GM21717 (cell line): ENCODE results near the gene ACTL7A.
"Not testable (repeated sequence)": the region's sequence is repeated elsewhere in the genome, so short reads cannot be mapped to it uniquely, and the experiment has no call there.

ENCODE experiments used
- ATAC-seq: cut with Tn5 transposase; IDR thresholded peaks from one replicate; pipeline ENCODE4 v1.9.1; 2021; ENCODE audit warnings: mild to moderate bottlenecking, moderate library complexity; ENCODE audit not compliant: unreplicated experiment

The ACTL7A gene

DNA sequence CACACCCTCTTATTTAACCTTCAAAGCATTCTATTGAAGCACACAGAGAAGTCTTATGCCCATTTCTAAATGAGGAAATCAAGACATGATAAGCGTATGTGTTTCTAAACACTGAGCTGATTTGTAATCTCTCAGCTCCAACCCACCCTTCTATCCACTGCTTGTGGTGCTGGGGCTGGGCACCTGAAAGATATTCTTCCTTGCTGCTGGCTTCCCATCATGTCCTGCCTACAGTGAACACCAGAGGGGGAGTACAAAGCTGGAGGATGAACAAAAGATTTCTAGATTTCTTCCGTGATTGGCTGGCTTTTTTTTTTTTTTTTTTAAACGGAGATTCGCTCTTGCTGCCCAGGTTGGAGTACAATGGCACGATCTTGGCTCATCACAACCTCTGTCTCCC, 14.4 kb downstream of the ACTL7A start:
- ATAC-seq, result no peak

DNA sequence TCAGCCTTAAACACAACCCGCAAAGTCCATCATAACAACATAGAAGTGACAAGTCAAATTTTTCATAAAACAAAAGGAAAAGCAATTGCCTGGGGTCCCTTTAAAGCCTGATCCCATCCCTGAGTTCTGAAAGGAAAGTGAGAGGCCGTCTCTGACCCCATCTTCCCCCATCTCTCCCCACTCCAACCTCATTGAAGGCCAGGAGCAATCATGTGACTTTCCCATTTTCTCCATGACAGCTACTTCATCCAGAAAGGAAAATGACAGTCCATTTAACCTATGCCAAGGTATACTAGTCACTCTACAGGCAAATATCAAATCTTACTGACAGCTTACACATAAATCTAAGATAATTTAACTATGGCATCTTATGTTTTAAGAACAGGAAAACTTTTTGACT, 15.5 kb downstream of the ACTL7A start:
- no peak for ATAC-seq

DNA sequence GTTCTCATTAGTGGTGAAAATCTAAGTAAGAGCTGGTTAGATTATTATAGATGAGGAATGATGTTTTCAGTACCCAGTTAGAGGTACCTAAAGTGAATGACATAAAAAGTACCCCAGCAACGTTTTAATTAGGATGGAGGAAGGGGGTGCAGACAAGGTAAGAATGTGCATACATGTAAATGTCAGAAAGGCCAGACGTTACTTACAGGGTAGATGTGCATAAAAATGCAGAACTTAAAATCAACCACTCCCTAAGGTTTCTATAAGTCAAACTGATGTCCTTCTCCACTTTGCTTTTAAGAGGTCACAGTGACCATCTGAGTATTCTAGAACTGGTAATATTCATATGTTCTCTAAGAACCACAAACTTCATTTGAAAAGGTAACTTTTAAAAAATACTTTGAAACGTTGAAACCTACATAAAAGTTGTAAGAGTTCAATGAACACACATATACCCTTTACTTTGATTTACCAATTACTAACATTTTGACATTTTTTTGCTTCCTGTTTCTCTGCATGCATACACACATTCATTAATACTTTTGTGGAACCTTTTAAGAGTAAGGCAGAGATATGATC, 18.8 kb downstream of the ACTL7A start:
- no peak for ATAC-seq

DNA sequence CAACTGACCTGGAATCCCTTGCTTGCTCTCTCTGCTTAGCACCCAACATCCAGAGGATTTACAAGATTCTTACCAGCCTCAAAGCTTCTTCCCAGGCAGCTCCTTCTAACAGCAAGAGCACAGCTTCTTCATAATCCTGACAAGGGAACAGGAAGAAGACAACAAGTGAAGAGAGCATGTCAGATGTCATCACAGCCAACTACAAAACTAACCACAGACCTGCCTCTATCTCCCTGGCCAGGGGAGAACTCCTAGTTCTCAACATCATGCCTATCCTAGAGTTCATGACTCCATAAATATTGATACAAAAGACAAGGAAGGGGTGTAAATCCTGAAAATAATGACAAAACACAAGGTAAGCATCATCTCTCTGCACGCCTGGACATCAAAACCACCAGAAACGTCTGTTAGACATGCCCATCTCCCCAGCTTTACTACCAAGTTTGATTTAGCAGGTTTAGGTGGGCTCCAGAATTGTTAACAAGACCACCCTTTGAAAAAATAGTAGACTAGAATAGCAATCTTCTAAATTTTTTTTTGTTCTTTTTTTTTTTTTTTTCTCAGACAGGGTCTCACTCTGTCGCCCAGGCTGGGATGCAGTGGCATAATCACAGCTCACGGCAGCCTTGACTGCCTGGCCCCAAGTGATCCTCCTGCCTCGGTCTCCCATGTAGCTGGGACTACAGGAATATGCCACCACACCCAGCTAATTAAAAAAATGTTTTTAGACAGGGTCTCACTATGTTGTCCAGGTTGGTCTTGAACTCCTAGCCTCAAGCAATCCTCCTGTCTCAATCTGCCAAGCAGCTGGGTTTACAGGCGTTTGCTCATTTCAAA, 20.2 kb downstream of the ACTL7A start:
- ATAC-seq, result no peak

DNA sequence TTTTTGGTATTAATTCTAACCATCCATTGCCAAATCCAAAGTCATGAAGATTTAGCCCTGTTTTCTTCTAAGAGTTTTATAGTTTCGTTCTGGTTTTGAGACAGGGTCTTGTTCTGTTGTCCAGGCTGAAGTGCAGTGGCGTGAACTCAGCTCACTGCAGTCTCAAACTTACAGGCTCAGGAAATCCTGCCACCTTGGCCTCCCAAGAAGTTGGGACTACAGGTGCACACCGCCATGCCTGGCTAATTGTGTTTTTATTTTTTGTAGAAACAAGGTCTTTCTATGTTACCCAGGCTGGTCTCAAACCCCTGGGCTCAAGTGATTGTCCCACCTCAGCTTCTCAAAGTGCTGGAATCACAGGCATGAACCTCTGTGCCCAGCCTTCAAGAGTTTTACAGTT, 21.0 kb downstream of the ACTL7A start:
- ATAC-seq, result no peak

DNA sequence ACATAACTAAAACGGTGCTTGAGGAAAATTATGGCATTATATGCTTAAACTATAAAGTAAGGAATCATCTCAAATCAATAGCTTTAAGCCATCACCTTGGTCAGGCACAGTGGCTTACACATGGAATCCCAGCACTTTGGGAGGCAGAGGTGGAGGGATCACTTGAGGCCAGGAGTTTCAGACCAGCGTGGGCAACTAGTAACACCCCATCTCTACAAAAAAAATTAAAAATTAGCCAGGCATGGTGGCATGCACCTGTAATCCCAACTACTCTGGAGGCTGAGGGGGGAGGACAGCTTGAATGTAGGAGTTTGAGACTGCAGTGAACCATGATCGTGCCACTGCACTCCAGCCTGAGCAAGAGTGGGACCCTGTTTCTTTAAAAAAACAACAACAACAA, 22.6 kb downstream of the ACTL7A start:
- no peak for ATAC-seq

DNA sequence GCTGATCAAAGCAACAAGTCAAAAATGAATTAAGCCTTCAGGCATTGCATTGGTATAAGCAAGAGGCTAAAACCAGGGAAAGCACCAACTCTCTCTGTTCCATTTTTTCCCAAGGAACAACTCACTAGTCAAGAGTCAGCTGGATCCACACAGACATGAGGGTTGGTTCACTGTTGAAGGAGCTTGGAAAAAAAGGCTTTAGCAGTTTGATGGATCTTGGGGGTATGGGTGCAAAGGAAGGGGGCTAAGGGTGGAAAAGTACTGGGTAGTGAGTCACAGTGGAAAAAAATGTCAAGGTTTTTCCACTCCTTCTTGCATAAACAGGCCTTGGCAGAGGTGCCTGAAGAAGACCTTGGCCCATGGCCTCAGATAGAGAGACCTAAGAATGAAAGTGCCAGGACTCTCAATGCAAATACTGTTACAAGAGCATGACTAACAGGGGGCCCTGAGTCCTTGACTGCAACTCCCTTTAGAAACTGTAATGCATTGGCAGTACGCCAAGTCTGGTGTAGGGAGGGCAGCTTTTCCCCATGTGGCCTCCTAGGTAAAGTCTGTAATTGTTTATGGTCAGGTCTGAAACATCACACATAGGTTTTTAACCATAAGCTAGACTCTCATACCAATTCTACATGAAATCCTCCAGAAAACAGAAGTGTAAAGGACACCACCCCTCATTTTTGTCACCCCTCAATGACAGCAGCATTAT, 23.7 kb downstream of the ACTL7A start:
- peak; percentile 100 for ATAC-seq

DNA sequence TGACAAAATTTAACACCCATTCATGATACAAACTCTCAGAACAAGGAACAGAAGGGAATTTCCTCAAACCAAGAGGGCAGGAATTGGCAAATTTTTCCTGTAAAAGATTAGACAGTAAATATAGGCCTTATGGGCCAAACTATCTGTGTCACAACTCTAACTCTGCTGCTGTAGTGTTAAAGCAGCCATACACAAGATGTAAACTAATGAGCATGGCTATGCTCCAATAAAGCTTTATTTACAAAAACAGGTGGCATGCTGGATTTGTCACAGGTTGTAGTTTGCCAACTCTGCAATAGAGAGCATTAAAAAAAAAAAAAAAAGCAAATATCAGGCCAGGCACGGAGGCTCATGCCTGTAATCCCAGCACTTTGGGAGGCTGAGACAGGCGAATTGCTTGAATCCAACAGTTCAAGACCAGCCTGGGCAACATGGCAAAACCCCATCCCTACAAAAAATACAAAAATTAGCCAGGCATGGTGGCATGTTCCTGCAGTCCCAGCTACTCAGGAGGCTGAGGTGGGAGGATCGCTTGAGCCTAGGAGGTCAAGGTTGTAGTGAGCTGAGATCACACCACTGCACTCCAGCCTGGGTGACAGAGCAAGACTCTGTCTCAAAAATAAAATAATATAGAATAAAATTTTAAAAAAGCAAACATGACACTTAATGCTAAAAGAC, 24.7 kb downstream of the ACTL7A start:
- ATAC-seq, result not testable (repeated sequence)

DNA sequence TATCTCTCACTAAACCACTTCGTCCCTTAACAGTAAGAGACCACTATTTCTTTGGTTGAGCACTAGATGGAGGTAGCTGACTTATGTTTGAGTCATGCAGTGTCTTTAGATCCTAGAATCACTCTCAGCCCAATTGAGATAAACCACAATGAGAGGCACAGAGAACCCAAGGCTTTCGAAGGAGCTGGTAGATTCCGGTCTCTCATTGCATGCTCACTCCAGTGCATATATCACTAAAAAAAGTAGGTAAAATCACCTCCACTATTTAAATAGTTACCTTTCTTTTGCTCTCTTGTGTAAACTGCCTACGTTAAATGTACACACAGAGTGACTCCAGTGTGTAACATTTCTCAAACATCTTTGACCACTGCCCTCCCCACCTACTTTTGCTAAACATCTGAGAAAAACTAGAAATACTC, 27.6 kb downstream of the ACTL7A start:
- ATAC-seq, result no peak

DNA sequence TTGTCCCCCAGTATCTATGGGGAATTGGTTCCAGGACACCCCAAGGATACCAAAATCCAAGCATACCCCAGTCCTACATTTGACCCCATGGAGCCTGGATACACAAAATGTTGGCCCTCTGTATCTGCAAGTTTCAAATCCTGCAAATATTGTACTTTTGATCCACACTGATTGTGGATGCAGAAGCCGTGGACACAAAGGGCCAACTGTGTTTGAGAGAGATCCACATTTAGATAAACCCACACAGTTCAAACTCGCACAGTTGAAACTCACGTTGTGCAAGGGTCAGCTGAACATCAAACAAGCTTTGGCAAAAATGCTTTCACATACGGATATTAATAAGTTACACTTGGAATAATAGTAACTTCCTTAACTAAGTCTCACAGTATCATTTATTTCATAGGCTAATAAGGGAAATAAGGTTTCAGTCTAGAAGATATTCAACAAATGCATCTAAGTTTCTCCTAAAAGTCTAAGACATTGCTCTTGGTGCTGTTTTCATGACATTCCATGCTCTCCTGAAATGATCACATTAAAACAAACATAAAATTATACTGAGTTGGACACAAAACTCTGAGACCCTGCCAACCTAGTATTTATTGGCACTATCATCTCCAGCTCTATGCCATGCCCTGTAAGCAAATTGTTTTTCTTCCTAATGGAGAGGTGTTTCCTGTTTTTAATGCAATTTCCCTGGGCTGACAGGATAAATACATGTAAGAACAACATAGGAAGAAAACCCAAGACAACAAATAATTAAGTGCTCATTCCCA, 32.3 kb downstream of the ACTL7A start:
- no peak for ATAC-seq

DNA sequence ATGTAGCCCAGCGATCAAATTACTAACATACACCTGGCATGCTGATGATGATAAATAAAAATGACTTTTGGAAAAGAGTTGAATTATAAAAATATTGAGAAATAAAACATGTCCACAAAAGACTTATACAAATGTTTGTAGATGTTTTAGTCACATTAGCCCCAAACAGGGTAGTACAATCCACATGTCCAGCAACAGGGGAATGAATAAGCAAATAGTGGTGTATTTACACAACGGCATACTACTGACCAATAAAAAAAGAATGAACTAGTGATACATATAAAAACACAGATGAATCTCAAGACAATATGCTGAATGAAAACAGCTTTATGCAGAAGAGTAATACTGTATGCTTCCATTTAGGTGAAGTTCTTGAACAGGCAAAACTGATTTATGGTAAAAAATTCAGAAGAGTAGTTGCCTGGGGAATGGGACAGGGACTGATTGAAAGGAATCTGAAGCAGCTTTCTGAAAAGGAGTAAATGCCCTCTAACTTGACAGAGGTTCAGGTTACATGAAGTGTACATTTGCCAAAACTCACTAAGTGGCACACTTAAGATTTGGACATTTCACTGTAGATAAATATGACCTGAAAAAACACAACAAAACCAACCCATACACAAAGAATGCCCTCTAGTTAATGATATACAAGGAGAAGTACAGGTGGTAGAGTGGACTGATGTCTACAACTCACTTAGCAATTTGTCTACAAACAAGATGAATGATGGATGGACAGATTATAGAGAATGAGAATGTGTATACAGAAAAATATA, 35.4 kb downstream of the ACTL7A start:
- no peak for ATAC-seq

DNA sequence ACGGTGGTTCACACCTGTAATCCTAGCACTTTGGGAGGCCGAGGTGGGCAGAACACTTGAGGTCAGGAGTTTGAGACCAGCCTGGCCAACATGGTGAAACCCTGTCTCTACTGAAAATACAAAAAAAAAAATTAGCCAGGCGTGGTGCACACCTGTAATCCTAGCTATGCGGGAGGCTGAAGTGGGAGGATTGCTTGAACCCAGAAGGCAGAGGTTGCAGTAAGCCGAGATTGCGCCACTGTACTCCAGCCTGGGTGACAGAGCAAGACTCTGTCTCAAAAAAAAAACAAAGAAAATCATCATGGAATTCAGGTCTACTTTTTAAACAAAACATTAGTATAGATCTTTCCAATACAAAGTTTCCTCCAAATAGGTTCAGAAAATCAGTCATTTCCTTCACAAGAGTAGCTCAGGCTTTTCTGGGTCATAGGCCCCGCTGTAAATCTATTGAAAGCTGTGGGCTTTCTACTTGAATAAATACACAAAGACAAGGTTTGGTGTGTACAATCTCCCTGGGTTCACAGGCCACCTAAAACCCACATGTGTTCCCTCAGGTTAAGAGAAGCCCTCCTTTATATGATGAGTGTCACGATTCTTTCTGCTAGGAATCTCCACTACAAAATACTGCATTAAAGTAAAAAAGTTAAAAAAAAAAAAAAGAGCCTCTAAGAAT, 37.1 kb downstream of the ACTL7A start:
- ATAC-seq, result not testable (repeated sequence)

DNA sequence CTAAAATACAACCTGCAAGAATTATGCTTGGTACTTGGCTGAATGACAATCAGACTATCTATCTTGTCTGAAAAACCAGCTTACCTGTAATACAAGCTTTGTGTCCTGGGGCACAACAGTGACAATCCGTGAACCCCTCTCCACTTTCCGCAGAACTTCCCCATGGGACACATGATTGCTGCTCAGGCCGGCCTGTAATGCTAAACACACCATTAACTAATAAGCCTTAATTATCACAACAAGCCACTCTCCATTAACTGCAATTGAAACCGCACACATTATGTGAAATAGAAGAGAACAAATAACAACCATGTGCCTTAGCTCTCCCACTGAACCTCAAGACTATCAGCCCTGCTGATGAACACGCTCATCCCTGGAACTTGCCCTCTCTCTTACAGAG, 38.1 kb downstream of the ACTL7A start:
- no peak for ATAC-seq

DNA sequence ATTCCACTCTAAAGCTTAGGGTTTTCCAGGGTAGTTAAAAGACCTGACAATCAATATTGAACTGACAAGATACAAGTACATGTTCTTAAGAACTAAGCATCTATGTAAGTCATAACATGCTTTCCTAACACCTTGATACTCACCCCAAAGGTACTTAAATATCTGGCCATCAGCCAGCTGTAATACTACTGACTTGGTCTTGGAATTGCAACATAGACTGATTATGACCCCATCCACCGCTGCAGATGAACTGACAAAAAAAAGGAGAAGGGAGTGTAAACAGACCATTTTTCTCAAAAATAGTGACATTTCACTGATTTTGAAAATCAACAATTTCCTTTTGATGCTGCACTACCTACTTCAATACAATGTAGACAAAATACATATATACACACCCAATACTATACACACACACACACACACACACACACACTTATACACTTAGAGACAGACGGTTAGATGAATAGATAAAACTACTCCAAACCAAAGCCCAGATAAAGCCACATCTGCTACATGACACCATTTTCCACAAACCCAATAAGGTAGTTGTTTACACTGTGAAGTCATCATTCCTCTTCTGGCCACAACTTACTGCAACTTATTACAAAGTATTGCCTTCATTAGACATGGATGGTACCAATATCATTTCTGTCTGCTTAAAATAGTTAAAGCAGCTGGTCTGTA, 41.5 kb downstream of the ACTL7A start:
- no peak for ATAC-seq

DNA sequence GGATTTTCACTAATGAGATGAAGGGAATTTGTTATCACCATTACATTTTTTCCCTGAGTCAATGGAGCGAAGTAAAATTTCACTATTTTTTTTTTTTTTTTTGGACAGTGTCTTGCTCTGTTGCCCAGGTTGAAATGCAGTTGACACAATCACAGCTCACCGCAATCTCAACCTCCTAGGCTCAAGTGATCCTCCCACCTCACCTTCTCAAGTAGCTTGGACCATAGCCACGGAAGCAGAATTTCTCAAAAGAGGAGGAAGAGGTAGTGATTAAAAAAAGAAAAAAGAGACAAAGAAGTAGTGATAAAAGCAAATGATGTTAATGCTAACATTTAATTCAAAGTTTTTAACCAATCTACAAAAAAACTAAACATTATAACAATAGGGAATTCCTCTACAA, 42.1 kb downstream of the ACTL7A start:
- ATAC-seq, result no peak

DNA sequence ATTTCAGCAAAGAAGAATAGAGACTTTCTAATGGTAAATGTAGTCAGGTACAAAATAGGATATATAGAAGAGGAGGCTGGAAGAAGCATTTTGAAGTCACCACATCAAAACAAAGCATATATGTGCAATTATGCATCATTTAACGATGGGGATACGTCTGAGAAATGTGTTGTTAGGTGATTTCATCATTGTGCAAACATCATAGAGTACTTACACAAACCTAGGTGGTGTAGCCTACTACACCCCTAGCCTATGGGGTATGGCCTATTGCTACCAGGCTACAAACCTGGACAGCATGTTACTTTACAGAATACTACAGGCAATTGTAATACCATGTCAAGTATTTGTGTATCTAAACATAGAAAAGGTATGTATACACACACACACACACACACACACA, 43.4 kb downstream of the ACTL7A start:
- no peak for ATAC-seq

DNA sequence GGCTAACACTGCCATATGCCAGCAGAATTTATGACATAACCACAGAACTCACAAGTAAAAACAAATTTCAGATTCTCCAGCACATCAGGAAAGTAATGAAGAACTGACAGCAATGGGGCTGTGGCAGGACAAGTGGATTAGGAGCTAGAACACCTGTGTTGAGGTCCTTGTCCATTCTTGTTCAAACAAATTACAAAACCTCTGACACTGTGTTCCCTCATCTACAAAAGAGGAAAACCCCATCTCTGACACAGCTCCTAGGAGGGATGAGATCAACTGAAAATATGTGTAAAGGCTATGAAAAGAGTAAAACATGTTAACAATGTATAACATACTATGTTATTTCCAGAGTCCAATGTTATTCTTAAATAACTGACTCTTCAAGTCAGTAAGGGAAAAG, 48.3 kb downstream of the ACTL7A start:
- no peak for ATAC-seq

DNA sequence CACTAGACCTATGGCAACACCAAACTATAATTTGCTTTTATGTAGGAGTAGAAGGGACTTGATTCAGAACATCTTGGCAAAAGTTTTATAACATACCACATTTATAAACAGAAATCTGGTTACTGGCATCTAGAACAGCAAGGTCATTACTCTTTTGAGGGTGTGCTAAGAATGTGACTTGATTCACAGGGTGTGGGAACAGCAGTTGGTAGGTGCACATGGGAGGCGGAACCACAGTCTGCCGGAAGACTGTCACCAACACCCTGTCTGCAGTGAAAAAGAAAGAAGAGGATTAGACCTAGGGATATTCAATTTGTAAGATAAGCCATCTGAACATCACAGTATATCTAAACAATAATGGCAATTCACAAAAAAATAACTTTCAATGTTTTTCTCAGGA, 48.8 kb downstream of the ACTL7A start:
- ATAC-seq, result no peak

DNA sequence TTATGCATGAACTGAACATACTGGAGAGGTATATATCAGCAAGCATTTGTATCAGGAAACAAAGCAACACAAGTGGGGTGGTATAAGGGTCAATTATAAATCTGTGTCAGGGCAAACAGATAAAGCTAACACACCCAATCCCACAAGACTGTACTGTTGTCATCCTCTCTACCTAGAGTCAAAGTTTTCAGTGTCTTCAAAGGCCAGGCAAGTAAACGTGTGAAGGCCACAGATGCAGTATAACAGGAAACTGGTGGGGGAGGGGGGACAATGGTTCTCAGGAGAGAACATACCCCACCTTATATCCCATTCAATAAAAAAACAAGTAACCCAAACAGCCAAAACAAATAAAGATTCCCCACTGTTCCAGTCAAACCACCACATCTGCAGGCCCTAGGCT, 49.8 kb downstream of the ACTL7A start:
- no peak for ATAC-seq
